GM18526 (cell line): ENCODE data around the gene CDC14B.

Experiments used
- POLR2A ChIP-seq: IDR thresholded peaks from 3 replicates; pipeline ENCODE4 v1.6.1; 2011; ENCODE audit not compliant: insufficient read length; ENCODE audit errors: extremely low read depth

CDC14B gene

DNA sequence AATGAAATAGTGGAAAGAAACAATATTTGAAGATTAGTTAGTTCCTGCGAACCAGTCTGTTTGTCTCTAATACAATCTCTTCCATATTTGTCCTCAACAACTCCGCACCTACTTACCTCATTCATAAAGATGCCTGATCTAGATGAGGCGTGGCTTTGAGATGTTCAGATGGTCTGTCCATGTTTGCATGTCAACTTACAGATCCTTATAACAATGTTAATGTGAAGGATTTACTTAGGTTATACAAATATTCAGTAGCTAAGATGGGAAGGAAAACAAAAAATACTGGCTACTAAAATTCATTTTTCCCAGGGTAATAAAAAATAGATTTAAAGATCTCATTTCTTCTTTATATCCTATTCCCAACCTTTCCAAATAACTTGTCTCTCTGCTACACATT is 8.3 kb downstream of the CDC14B start:
- no peak for TF ChIP-seq POLR2A

DNA sequence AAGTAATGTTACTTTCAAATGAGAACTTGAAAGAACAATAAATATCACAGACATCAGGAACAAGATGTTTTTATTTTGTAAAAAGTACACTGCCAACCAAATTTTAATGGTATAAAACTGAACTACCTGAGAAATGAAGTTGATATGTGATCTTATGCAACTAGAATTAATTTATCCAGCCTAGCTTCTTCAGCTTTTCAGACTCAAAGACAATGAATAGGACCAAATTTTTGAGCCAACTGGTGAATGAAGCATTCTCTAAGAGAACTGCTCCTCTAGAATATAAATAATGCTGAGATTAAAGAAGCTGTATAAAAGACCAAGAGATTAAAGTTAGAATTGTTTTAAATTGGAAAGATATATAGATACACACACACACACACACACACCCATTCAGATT is 9.9 kb downstream of the CDC14B start:
- TF ChIP-seq POLR2A: no peak

DNA sequence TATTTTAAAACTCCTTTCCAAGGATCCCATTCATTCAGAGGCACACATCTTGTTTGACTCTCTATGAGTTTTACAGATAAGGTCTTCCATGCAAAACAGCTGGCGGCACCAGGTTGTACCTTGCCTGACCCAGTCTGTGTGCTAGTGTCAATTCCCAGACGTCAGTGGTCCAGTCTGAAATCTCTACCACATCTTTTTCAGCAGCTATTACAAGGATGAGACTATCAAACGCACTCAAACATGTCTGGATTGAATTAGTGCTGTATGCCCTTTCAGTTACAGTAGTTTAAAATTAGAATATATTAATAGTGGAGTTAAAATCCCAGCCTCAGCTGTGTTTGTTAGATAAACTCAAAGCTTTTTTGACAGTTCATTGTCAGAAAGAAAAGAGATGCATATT is 11.7 kb downstream of the CDC14B start:
- TF ChIP-seq POLR2A: no peak

DNA sequence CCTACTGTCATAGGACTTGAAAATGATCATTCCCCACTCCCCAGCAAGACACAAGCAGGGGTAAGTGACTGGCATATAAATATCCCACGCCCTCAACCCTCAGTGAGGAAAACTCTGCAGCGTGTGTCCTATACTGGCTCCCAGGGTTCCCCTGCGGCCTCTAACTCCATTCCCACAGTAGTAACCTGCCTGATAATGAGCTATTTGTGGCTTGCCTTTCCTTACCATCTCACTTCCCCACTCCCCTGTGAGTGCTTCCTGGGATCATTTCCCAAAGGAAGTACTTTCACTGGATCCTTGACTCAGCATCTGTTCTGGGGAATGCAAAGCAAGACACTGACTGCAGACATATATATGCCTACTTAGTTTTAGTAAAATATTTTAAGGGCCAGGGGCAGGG is 14.3 kb downstream of the CDC14B start:
- no peak for TF ChIP-seq POLR2A

DNA sequence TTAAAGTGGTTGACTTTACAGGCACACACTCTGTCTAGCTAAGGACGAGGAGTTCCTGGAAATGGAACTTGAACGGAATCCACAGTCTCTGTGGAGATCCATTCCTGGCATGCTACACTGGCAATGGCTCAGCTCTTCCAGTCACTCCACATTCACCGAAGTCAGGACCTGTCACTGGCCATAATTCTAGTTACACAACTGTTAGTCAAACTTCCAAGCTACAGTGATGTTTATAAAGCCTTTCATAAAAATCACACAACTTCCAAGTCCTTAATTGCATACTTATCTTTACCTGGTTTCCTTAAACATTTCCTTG is 15.7 kb downstream of the CDC14B start:
- no peak for TF ChIP-seq POLR2A

DNA sequence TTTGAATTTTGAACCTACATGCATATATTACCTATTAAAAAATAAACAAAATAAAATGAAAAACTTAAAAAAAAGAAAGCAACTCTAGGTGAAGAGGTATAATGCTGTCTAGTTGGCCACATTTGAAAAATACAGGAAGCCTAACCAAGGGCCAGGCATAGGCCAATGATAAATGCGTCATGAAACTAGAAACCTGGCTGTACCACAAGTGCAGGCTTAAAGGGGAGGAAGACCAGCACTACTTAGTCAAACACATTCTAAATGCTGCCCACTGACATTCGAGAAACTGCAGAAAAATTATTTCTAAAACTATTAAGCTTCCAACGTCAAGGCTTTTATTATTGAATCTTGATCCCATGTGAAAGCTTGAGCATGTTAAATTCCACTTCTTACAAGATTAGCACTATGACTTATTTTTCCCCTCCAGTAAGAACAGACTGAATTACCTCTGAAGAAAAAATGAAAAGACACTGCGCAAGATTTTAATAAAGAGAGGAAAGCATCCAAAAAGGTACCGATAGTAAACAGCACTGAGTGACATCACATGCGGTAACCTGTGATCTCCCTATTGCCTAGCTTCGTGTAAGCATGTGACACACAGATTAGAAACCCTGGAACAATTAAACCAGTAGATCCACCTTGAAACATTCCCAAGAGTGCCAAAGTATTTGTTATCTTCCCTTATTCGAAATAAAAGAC is 16.2 kb downstream of the CDC14B start:
- TF ChIP-seq POLR2A: no peak

DNA sequence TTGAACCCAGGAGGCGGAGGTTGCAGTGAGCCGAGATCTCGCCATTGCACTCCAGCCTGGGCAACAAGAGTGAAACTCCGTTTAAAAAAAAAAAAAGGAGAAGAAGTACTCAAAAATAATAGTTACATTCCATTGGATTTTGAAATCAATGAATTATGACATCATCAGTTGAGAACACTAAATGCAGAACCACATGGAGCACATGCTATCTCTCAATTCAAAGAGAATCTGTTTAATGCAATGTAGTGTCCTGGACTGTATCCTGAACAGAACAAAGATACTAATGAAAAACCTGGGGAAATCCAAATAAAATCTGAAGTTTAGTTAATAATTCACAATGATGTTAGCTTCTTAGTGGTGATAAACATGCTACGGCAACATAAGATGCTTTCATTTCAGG is 20.3 kb downstream of the CDC14B start:
- no peak for TF ChIP-seq POLR2A

DNA sequence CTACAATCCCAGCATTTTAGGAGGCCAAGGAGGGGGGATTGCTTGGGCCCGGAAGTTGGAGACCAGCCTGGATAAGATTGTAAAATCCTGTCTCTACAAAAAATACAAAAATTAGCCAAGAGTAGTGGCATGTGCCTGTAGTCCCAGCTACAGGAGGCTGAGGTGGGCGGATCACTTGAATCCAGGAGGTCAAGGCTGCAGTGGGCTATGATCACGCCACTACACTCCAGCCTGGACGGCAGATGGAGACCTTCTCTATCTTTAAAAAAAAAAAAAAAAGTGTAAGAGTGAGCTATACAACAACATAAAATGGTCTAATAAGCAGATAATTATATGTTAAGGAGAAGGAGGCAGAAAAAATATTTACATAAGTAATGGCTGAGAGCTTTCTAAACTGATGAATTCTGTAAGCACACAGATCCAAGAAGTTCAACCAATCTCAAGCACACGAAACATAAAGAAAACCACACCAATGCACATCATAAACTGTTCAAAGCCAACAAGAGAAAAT is 23.0 kb downstream of the CDC14B start:
- TF ChIP-seq POLR2A: no peak

DNA sequence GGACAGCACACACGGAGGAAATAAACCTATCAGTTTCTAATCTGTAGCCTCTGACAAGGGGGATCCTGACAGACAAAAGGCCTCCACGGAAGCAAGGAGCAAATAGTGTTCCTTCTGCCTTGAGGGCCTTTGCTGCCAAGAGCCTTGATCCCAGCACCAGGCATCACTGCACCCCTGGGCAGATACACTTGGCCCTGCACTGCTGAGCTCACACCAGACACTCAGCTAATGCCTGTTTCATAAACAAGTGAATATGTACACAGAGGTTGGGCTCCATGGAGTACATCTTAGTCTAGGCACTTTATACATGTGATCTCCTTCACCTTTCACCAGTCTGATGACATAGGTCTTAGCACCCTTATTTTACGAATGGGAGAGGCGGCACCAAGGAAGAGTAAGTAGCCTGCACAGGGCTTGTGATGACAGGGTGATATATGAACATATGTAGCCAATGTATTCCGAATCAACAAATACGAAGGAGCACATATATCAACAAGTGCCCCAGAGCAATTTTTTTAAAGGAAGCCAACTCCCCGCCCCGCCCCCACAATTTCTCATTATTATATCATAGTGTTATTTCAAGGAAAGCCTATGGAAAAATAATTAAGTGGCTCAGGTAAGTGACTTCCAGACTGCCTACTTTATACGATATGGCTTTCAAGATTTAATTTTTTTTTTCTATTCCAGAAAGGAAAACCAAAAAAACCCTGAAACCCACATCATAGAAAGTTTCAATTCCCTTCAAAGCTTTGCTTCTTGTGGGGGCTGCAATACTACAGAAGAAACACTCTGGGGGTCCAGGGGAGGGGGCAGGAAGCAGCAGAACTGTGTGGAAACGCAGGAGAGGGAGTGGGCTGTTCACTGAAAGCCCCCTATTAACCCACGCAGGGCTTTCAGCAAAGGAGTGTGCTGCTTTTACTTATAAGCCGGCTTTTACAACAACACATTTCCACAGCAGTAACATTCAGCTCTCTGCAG is 32.0 kb downstream of the CDC14B start:
- TF ChIP-seq POLR2A: no peak

DNA sequence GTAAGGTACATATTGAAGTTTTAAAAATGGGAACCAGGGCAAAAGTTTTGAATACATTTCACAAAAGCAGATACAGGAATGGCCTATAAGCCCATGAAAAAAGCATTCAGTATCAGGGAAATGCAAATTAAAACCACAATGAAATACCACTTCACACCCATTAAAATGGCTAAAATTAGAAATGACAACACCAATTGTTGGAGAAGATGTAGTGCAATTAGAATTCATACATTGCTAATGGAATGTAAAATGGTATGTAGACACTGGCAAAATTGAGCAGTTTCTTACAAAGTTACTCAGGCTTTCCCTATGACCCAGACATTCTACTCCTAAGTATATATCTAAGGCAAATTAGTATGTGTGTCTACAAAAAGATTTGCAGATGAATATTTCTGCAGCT is 34.2 kb downstream of the CDC14B start:
- no peak for TF ChIP-seq POLR2A

DNA sequence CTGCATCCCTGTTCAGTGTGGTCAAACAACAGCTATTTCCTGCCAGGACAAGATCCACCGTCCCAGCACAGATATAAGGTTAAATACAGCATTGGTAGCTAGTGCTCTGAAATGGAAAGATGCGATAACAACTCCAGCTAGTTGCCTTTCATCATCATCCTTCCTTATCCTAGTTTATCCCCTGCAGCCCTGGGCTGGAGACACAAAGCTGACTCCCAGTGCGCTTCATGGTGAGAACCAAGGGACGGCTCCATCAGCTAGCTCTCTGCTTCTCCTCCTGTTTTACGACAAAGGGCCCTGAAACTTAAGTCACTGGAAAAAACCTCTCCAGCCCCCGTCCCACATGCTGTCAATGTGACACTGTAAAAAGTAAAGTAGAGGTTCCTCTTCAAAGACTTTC is 37.9 kb downstream of the CDC14B start:
- no peak for TF ChIP-seq POLR2A

DNA sequence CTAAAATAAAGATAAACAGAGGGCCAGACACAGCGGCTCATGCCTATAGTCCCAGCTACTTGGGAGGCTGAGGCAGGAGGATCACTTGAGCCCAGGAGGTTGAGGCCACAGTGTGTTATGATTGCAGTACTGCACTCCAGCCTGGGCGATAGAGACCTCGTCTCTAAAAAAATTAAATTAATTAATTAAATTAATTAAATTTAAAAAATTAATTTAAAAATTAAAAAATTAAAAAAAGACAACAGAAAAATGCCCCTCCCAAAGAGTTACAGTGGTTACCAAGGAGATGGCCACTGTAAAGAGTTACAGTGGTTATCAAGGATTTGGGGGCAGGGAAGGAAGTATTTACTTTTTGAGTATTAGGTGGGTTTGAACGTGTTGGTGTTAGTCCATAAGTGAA is 38.3 kb downstream of the CDC14B start:
- TF ChIP-seq POLR2A: no peak

DNA sequence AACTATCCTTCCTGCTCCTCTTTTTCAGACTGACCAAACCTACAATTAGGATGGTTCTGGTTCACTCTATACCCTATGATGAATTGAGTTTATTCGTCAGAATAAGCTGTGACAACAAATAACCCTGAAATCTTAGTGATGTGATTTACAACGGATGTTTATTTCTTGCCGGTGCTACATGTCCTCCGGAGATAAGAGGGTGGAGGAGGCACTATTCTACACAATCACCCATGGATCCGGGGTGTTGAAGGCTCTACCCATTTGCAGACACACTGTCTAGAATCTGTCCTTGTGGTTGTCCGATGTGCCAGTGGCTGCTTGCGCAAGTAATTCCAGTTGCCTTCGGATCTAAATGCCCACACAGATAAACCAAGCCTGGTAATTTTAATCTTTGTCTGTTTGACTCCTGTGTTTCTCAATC is 44.7 kb downstream of the CDC14B start:
- TF ChIP-seq POLR2A: no peak

DNA sequence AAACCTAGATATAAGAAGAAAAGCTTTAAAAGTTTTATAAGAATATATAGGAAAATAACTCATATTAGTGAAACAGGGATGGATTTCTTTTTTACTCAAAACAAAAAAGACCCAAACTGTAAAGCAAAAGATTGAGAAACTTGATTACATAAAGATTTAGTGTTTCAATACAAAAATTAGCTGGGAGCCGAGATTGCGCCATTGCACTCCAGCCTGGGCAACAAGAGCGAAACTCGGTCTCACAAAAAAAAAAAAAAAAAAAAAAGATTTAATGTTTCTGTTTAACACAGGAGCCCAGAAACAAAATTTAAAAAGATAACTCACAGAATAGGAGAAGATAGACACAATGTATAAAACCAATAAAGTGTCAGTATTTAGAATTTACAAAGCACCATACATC is 45.2 kb downstream of the CDC14B start:
- TF ChIP-seq POLR2A: no peak

DNA sequence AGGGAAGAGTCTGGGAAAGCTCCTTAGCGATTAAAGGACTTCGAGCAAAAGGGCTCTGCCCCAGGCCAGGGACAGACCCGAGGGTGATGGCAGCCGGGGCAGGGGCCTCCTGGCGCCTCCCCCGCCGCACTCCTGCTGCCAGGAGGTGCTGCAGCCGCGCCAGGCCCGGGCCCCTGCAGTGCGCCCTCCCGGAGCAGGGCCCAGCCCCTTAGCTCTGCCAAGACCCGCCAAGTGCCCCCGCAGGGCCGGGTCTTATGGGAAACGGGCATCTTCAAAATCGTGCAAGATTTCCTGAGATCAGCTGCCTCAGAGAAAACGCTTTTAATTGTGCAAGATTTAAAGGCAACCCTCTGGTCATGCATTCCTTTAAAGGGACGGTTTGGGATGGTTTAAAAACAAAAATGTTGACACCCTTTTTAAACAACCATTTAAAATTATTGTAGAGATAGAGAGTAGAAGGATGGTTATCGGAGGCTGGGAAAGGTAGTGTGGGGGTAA is 52.4 kb downstream of the CDC14B start:
- TF ChIP-seq POLR2A: no peak

DNA sequence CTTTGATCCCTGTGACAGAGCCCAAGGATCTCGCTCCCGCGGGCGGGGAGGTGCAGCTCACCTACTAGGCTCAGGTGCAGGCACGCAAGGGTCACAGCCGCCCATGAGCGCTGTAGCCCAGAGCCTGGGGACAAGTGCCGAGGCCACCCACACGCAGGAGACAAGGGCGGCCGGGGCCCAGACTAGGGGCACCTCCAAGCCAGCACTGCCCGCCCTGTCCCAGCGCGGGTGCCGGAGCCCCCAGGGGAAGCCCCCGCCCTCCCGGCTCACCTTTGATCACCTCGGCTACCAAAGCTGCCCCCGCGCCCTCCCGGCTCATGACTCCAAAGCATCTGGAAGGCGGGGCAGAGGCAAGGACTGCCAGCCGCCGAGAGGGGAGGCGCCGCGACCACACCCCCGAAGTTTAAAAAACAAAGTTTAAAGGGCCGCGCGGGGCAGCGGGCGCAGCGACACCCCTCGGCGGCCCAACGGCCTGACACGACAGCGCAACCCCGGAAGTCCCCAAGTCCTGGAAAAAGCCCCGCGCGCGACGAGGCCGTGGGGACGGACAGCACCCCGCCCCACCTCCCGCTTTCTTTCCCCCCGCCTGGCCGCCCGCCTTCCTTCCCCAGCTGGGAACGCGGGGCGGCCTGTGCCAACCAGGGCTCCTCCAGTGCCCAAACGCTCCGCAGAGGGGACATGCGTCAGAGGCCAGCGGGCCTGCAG is 53.0 kb downstream of the CDC14B start:
- no peak for TF ChIP-seq POLR2A
